Measurements from ENCODE around the gene LRRC8D. TPM values are rescaled to one million over a fixed set of nuclear protein-coding genes. Genes with fewer than 3 reads are reported as not detected.
"Not testable (repeated sequence)": the region's sequence is repeated elsewhere in the genome, so short reads cannot be mapped to it uniquely, and the experiment has no call there.

Gene LRRC8D
- total RNA-seq, 1 experiment from 2014 or later, result 37.2 TPM

DNA sequence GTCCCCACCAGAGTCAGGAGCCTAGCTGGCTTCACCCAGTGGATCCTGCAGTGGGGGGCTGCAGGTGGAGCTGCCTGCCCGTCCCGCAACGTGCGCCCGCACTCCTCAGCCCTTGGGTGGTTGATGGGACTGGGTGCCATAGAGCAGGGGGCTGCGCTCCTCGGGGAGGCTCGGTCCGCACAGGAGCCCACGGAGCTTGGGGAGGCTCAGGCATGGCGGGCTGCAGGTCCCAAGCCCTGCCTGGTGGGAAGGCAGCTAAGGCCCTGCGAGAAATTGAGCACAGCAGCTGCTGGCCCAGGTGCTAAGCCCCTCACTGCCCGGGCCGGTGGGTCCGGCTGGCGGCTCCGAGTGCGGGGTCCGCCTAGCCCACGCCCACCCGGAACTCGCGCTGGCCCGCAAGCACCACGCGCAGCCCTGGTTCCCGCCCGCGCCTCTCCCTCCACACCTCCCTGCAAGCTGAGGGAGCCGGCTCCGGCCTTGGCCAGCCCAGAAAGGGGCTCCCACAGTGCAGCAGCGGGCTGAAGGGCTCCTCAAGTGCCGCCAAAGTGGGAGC lies 163.8 kb downstream of the LRRC8D start:
- H3T11ph ChIP-seq (ENCODE audit: low read length), result not testable (repeated sequence)

More for the DNA sequence above, 163.8 kb downstream of the LRRC8D start:
- not testable (repeated sequence) for H2AK5ac ChIP-seq (ENCODE audit: insufficient read length, low read length); H4K20me1 ChIP-seq (ENCODE audit: control insufficient read depth, insufficient read depth, insufficient read length); H2BK15ac ChIP-seq (ENCODE audit: low read depth, low read length); H4K8ac ChIP-seq (replicated peaks; ENCODE audit: insufficient read length, low read depth, low read length); H3K18ac ChIP-seq (ENCODE audit: insufficient read length, low read depth, low read length); H3K23me2 ChIP-seq (ENCODE audit: insufficient read length, low read depth, low read length, poor library complexity, severe bottlenecking); H2BK5ac ChIP-seq (ENCODE audit: insufficient read length, low read length); H3K27ac Mint-ChIP-seq; H3K9ac ChIP-seq (ENCODE audit: extremely low read depth, insufficient read length, low read length); H3K27me3 Mint-ChIP-seq (ENCODE audit: low read depth); H4K5ac ChIP-seq (ENCODE audit: insufficient read length, low read depth, low read length); H3K56ac ChIP-seq (ENCODE audit: insufficient read length, low read depth, low read length); H2BK120ac ChIP-seq (ENCODE audit: low read depth, low read length, poor library complexity, severe bottlenecking); H3K27me3 ChIP-seq (ENCODE audit: insufficient read depth, low read length); H3K23ac ChIP-seq (ENCODE audit: insufficient read length, low read depth, low read length); H3K36me3 Mint-ChIP-seq (ENCODE audit: insufficient read depth in 1 of 3, low read depth in 3 of 3); H3K14ac ChIP-seq (ENCODE audit: insufficient read depth, low read length); H4K91ac ChIP-seq (ENCODE audit: insufficient read length, low read depth, low read length); H3K9me3 ChIP-seq (ENCODE audit: control insufficient read depth, low read depth, low read length); DNase-seq; H3K4me3 Mint-ChIP-seq; H3K4me1 ChIP-seq (ENCODE audit: insufficient read depth, low read length); H3K4me2 ChIP-seq (ENCODE audit: insufficient read depth, insufficient read length, low read length); H2AFZ ChIP-seq (ENCODE audit: low read length); H3K79me1 ChIP-seq (ENCODE audit: insufficient read depth, low read depth, low read length, poor library complexity, severe bottlenecking); H3K4ac ChIP-seq (ENCODE audit: low read depth, low read length); H3K27ac ChIP-seq (ENCODE audit: insufficient read length, low read depth, low read length); H2BK20ac ChIP-seq (ENCODE audit: low read depth, low read length, poor library complexity, severe bottlenecking); H2BK12ac ChIP-seq (ENCODE audit: insufficient read length, low read depth, low read length); H3K9me3 Mint-ChIP-seq; H3K79me2 ChIP-seq (ENCODE audit: insufficient read depth, low read length)
- no CpG with 5 or more reads among the region's 33 CpGs for WGBS (ENCODE audit: extremely low coverage, insufficient read length, low lambda C conversion rate)
- H3K4me1 Mint-ChIP-seq, result peaks cover 8 to 11% of the 10 kb centered on the region in 2 experiments

Data from H9 (cell line).